ENCODE measurements around the gene BAG3. TPM values are rescaled to one million over a fixed set of nuclear protein-coding genes. Genes with fewer than 3 reads are reported as not detected.

Gene BAG3
- total RNA-seq, 2 donors from 2014 or later = 26.4 to 26.9 TPM

DNA sequence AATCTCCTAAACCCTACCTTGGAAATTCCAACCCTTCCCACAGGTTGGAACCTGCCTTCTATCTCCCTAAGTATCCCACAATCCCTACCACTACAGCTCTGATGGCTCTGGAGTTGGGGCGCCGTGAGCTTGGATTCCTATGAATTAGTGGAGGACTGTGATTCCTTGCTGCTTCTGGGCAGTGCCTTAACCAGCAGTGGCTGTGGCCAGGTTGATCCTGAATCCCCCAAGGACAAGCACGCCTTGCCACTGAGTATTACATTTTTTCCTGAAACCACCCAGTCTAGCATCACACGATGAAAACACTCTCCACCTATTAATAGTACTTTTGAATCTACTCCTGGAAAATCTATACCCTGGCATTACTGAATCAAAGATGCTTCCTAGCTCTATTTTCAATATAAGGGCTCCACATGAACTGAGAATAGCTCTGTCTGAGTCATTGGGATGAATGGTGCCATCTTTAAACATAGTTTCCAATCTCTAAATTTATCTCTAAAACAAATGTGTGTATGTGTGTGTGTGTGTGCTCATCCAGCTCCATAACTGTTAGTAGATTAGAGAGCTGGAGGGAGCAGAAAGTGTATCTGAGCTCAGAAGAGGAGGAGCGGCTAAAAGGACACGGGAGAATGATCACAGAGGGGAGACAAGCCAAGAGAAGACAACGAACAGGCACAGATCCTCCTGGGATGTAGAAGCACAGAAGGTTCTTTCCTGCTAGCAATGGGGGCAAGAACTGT is 62.7 kb downstream of the BAG3 start:
- intact Hi-C loops (cut with DNase I, micrococcal nuclease) = no loop called here
- ATAC-seq = no peak
- DNase-seq = no peak

GRCh38 chr10:119714484-119714816 is 63.3 kb downstream of the BAG3 start:
- DNase-seq (no peak), ATAC-seq (no peak)
- intact Hi-C loops (cut with DNase I, micrococcal nuclease) = no loop called here

DNA sequence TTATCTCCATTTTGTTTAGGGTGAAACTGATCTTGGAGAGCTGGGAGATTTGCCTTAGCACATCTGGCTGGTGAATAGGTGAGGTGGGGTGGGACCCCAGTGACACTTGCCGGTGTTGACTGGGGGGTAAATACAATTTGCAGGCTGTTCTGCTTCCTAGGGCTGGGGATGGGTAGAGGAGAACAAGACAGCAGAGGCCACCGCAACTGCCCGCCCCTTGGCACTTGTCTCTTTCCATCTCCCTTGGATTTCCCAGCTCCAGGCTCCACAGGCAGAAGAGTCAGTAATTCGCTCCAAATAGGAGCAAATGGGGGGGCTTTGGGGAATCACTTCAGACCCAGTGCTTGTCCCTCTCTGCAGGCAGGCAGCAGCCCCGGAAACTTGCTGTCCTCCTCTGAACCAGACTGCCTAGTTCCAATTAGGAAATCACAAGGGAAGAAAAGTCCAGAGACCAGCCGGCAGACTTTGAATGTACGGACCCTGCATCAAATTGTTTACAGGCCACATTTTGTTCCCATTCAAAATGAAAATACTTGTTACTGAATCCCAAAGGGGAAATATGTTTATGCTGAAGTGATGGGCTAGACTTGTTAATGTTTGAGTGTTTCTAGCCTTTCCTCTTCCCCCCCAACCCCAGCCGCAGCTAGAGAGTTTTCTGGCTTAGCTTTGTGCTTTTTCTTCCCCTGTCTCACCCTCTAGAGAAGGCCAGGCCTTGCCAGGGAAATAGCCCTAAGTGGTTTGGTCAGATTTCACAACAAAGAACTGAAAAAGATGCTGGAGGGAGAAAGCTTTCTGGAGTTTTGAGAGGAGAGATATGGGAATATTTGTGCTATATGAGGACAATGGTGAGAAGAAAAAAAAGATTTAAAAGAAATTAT is 64.7 kb downstream of the BAG3 start:
- DNase-seq = no peak
- intact Hi-C loops (cut with DNase I, micrococcal nuclease) = no loop called here
- ATAC-seq = no peak

DNA sequence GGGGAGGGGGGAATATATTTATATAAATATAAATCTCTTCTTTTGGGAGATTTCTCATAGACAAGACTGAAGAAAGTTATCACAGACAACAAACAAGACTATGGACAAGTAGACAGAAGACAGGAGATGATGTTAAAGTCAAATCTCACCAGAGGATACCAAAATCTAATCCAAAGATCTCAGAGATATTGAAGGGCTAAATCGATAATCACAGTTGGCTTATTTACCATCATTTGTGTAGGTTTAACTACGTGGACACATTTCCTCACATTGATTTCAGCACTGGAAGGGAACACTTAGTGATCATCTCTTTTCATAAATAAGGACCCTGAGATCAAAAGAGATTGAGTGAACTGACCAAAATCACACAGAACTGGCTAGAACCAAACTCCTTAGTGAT is 72.0 kb downstream of the BAG3 start:
- no peak for ATAC-seq
- intact Hi-C loops (cut with DNase I, micrococcal nuclease) = no loop called here
- DNase-seq = no peak

DNA sequence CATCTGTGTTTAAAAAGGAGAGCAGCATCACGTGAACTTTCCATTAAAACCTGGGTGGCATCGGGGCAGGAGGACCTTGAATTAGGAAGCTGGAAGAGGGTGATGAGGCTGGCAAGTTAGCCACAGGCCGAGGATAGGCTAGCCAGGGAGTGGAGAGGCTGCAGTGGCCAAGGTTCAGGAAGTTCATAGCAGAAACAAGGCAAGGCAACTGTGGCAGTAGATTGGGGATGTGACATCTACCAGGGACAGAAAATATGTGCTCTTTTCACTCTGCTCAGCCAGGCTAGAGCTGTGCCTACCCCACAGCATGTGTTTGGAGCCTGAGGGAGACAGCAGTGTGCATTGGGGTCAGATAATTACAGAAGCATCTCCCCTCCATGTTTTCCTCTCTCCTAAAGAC is 72.4 kb downstream of the BAG3 start:
- ATAC-seq (no peak), DNase-seq (peak in 1 of 2 donors; percentile 33)
- intact Hi-C loops (cut with DNase I, micrococcal nuclease) = no loop called here

- intact Hi-C loops (cut with DNase I, micrococcal nuclease) = no loop called here
- ATAC-seq (peak; percentile 24), DNase-seq (no peak)
Measured at GRCh38 chr10:119724593-119725516, 73.7 kb downstream of the BAG3 start.

DNA sequence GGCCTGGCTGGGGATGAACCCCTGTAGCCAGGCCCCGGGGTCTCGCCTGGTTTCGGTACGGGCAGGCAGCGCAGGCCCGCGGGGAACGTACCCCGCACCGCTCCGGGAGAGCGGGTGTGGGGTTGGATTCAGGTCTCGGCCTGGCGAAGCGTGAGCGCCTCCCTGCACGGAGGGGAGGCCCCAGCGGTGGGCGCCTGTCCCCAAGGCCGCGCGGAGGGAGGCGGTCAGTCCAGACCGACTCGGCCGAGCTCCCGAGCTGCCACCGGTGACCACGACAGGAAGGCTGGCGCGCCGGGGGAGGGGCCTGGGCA is 74.3 kb downstream of the BAG3 start:
- intact Hi-C loops (cut with DNase I, micrococcal nuclease) = no loop called here
- no peak for ATAC-seq

GRCh38 chr10:119725828-119726675 is 74.9 kb downstream of the BAG3 start, which contains the start of gene INPP5F:
Gene INPP5F, plus strand, starts transcription at chr10:119726050. Its CDS starts 213 bp downstream, at chr10:119726263.
- peak; percentile 99 to 100 for DNase-seq
- intact Hi-C loops (cut with DNase I, micrococcal nuclease) = no loop called here
- peak; percentile 96 for ATAC-seq

More for the DNA sequence above, 74.3 kb downstream of the BAG3 start:
- no peak for DNase-seq

DNA sequence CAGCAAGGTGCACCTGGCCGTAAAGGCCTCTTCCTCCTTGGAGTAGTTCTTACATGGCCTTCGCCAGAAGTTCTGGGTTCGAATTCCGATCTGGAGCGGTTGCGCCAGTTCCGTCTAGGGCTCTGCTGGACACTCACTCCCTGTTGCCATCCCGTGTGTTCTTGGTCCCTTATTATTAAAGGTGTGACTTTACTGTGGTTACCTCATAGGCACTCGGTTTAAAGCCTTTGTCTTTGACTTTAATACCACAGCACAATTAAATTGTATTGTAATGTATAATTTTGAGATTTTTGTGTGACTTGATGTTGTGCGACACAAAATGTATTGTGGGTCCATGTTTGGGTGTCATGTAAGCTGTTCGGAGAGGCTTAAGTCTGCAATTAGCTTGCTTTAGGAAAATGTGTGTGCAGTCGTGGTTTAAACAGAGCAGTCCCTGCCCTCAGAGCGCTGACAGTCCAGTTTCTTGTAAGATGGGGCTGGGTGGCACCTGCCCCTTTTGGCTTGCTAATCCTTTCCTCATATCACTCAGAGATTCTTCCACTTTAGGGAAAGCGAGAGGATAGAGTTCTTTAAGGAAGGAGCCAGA is 75.6 kb downstream of the BAG3 start:
- DNase-seq (no peak), ATAC-seq (no peak)
- intact Hi-C loops (cut with DNase I, micrococcal nuclease) = no loop called here

Other genes starting within 250 kb of the BAG3 start
- 10 to 100 TPM in 1 of 2 donors, 1 to 10 TPM in 1; 8.9 to 28.9 TPM for gene RGS10, start 108.7 kb upstream of the BAG3 start, total RNA-seq
- gene TIAL1, start 54.4 kb upstream of the BAG3 start, total RNA-seq = 10 to 100 TPM; 92.8 to 97.0 TPM
- gene INPP5F, start 74.7 kb downstream of the BAG3 start, total RNA-seq = 10 to 100 TPM; 12.7 to 15.7 TPM
- gene MCMBP, start 221.5 kb downstream of the BAG3 start, total RNA-seq = 10 to 100 TPM; 40.1 to 41.0 TPM
- 10 to 100 TPM; 52.2 to 67.2 TPM for gene SEC23IP, start 241.3 kb downstream of the BAG3 start, total RNA-seq

Data from left colon (tissue), 2 donors.